Glutamatergic neuron (in vitro differentiated cells): ENCODE results near the gene LAMA1. TPM values are rescaled to one million over a fixed set of nuclear protein-coding genes. Genes with fewer than 3 reads are reported as not detected.

Experiments
- DNase-seq: peaks from one replicate; pipeline ENCODE4 v3.0.0; 2022
- H3K27ac Mint-ChIP-seq: one replicate; pipeline ENCODE4 v1.8.0; 2020; ENCODE audit warnings: mild to moderate bottlenecking, mixed read lengths, inconsistent platforms; ENCODE audit not compliant: unreplicated experiment
- H3K27me3 Mint-ChIP-seq: one replicate; pipeline ENCODE4 v1.8.0; 2020; ENCODE audit warnings: mild to moderate bottlenecking, moderate library complexity, mixed read lengths, inconsistent platforms; ENCODE audit not compliant: unreplicated experiment
- H3K36me3 Mint-ChIP-seq: one replicate; pipeline ENCODE4 v1.8.0; 2020; ENCODE audit warnings: mild to moderate bottlenecking, mixed read lengths, inconsistent platforms; ENCODE audit not compliant: unreplicated experiment
- H3K4me1 Mint-ChIP-seq: one replicate; pipeline ENCODE4 v1.8.0; 2020; ENCODE audit warnings: mild to moderate bottlenecking, low read depth, mixed read lengths, inconsistent platforms; ENCODE audit not compliant: unreplicated experiment
- H3K4me3 Mint-ChIP-seq: one replicate; pipeline ENCODE4 v1.8.0; 2020; ENCODE audit warnings: mild to moderate bottlenecking, mixed read lengths, inconsistent platforms; ENCODE audit not compliant: unreplicated experiment
- H3K9me3 Mint-ChIP-seq: one replicate; pipeline ENCODE4 v1.8.0; 2020; ENCODE audit warnings: mild to moderate bottlenecking, moderate library complexity, mixed read lengths, inconsistent platforms; ENCODE audit not compliant: unreplicated experiment
- CTCF ChIP-seq: fragments of 200-600 bp; sonication (generic); IDR thresholded peaks from one replicate; pipeline ENCODE4 v1.5.0; 2021; ENCODE audit not compliant: partially characterized antibody, unreplicated experiment
- total RNA-seq: library from RNA; stranded (reverse); fragmentation: NEBNext Ultra II Directional; extraction: Animal tissue kit (Norgen Biotek cat#: 25700); gene quantifications from one replicate; pipeline ENCODE4 v1.2.1, GENCODE V29; 2021; ENCODE audit not compliant: unreplicated experiment

The LAMA1 gene
- total RNA-seq, 1 donor from 2014 or later, result 32.0 TPM

GRCh38 chr18:7112936-7113335, 4.7 kb downstream of the LAMA1 start:
- Mint-ChIP-seq H3K4me3 (no peak overlapping the region), H3K9me3 (peaks cover 5% of the 10 kb centered on the region), H3K27ac (no peak overlapping the region)

GRCh38 chr18:7111134-7111533, 6.5 kb downstream of the LAMA1 start:
- Mint-ChIP-seq H3K4me3 (no peak overlapping the region), H3K9me3 (no peaks in the 10 kb centered on the region), H3K27me3 (no peaks in the 10 kb centered on the region)

More at GRCh38 chr18:7112936-7113335, 4.7 kb downstream of the LAMA1 start:
- peaks cover 11% of the 10 kb centered on the region for H3K4me1 Mint-ChIP-seq
- no peak for TF ChIP-seq CTCF
- no peak for DNase-seq
- peaks cover 8% of the 10 kb centered on the region for H3K36me3 Mint-ChIP-seq
- H3K27me3 Mint-ChIP-seq, result no peaks in the 10 kb centered on the region

GRCh38 chr18:7105943-7106342, 11.7 kb downstream of the LAMA1 start:
- Mint-ChIP-seq H3K36me3 (no peaks in the 10 kb centered on the region), H3K4me1 (no peaks in the 10 kb centered on the region), H3K27ac (no peak overlapping the region), H3K9me3 (peaks cover 4% of the 10 kb centered on the region), H3K4me3 (no peak overlapping the region), H3K27me3 (peaks cover 2% of the 10 kb centered on the region)
- no peak for TF ChIP-seq CTCF
- no peak for DNase-seq

More at GRCh38 chr18:7111134-7111533, 6.5 kb downstream of the LAMA1 start:
- Mint-ChIP-seq H3K4me1 (peaks cover 9% of the 10 kb centered on the region), H3K27ac (no peak overlapping the region), H3K36me3 (peaks cover 8% of the 10 kb centered on the region)
- no peak for DNase-seq
- TF ChIP-seq CTCF, result no peak

GRCh38 chr18:7105268-7105667, 12.3 kb downstream of the LAMA1 start:
- Mint-ChIP-seq H3K36me3 (no peaks in the 10 kb centered on the region), H3K27ac (no peak overlapping the region), H3K9me3 (peaks cover 4% of the 10 kb centered on the region), H3K4me3 (no peak overlapping the region), H3K4me1 (no peaks in the 10 kb centered on the region), H3K27me3 (peaks cover 2% of the 10 kb centered on the region)
- no peak for TF ChIP-seq CTCF
- DNase-seq, result no peak

- H3K27ac Mint-ChIP-seq, result no peak overlapping the region
- no peaks in the 10 kb centered on the region for H3K4me1 Mint-ChIP-seq
- no peak overlapping the region for H3K4me3 Mint-ChIP-seq
- DNase-seq, result no peak
- H3K27me3 Mint-ChIP-seq, result peaks cover 2% of the 10 kb centered on the region
- H3K9me3 Mint-ChIP-seq, result peaks cover 4% of the 10 kb centered on the region
- H3K36me3 Mint-ChIP-seq, result no peaks in the 10 kb centered on the region
- no peak for TF ChIP-seq CTCF
Observed at GRCh38 chr18:7104649-7105048, 12.9 kb downstream of the LAMA1 start.
